Mammary epithelial cell (primary cell): ENCODE data around the gene ENPEP.

Source experiments
- EZH2 ChIP-seq: IDR thresholded peaks from 2 replicates; pipeline ENCODE4 v1.6.1; 2012; ENCODE audit warnings: low read length, inconsistent platforms, borderline replicate concordance
- TF ChIP-seq, protein P1 (sequence below), 2 donors: IDR thresholded peaks in 1 of 2; conservative IDR thresholded peaks in 1 of 2; 2 replicates each; pipeline ENCODE4 v1.5.1; 2011 to 2012; ENCODE audit warnings: inconsistent platforms in 2 of 2, low read length in 2 of 2, mild to moderate bottlenecking in 2 of 2, control low read depth in 1 of 2, low read depth in 1 of 2; ENCODE audit not compliant: insufficient read depth in 1 of 2; ENCODE audit errors: extremely low read depth in 1 of 2

- TF ChIP-seq, protein P1, sequence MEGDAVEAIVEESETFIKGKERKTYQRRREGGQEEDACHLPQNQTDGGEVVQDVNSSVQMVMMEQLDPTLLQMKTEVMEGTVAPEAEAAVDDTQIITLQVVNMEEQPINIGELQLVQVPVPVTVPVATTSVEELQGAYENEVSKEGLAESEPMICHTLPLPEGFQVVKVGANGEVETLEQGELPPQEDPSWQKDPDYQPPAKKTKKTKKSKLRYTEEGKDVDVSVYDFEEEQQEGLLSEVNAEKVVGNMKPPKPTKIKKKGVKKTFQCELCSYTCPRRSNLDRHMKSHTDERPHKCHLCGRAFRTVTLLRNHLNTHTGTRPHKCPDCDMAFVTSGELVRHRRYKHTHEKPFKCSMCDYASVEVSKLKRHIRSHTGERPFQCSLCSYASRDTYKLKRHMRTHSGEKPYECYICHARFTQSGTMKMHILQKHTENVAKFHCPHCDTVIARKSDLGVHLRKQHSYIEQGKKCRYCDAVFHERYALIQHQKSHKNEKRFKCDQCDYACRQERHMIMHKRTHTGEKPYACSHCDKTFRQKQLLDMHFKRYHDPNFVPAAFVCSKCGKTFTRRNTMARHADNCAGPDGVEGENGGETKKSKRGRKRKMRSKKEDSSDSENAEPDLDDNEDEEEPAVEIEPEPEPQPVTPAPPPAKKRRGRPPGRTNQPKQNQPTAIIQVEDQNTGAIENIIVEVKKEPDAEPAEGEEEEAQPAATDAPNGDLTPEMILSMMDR (conservative IDR thresholded peaks at IDR 0.05 in 1 of 2, IDR thresholded peaks at IDR 0.05 in 1 of 2; ENCODE audit: extremely low read depth in 1 of 2, insufficient read depth in 1 of 2, low read depth in 1 of 2, low read length in 2 of 2) = no peak
- no peak for TF ChIP-seq EZH2
Measured at GRCh38 chr4:110484767-110485166, 8.8 kb downstream of the ENPEP start.
